ENCODE results near the gene NELL1. TPM values are rescaled to one million over a fixed set of nuclear protein-coding genes. Genes with fewer than 3 reads are reported as not detected.
A peak's percentile ranks its signal among the peaks of the same experiment; 100 is the strongest.

Gene NELL1
- total and polyA plus RNA-seq, 2 experiments from 2014 or later, result not detected

GRCh38 chr11:21622995-21623394 is 953.6 kb downstream of the NELL1 start:
- Histone ChIP-seq H3K27me3 (replicated peaks; ENCODE audit: insufficient read depth) (no peaks in the 10 kb centered on the region), H3K9ac (no peak overlapping the region), H3F3A (ENCODE audit: insufficient read depth) (no peaks in the 10 kb centered on the region), H3K9me2 (ENCODE audit: insufficient read depth) (no peaks in the 10 kb centered on the region), H4K20me1 (ENCODE audit: insufficient read depth) (no peaks in the 10 kb centered on the region), H3K36me3 (ENCODE audit: low read depth) (no peaks in the 10 kb centered on the region), H3K79me2 (ENCODE audit: insufficient read depth) (no peaks in the 10 kb centered on the region), H3K4me2 (ENCODE audit: unreplicated experiment) (no peak overlapping the region), H3K9me3 (ENCODE audit: low read depth) (no peaks in the 10 kb centered on the region), H2AFZ (no peak overlapping the region), H3K4me3 (no peak overlapping the region), H3K4me1 (ENCODE audit: insufficient read depth) (no peaks in the 10 kb centered on the region), H3K27ac (no peak overlapping the region)
- WGBS, 2 experiments (ENCODE audit: low coverage in 1 of 2, low lambda C conversion rate in 2 of 2, missing lambda C conversion rate in 2 of 2), result 6 to 28% methylated on average over 3 of the region's 3 CpGs
- in situ Hi-C loops (cut with MboI), result no loop called here
- TF ChIP-seq EZH2phosphoT487 (IDR thresholded peaks at IDR 0.05; ENCODE audit: insufficient read depth, low read depth) (no peak), EZH2 (IDR thresholded peaks at IDR 0.05; ENCODE audit: insufficient read depth, poor library complexity, severe bottlenecking) (no peak)
- no peak for DNase-seq

Small RNAs within 50 kb of the gene (small RNA-seq; reads per million reads assigned to genes)
- gene RNA5SP336 (ENCODE audit: low read depth, low replicate concordance), result 1.5 reads per million, percentile 58 among the genes with 10 or more reads in this experiment
- not detected for gene RNA5SP337 (ENCODE audit: low read depth, low replicate concordance)

Other genes starting within 250 kb of the NELL1 start
- gene SLC6A5, start 70.0 kb upstream of the NELL1 start, total RNA-seq (2014; rRNA removed; shearing (Covaris generic)), result not detected in 2 replicates
- not detected in 2 replicates for gene SLC6A5, start 70.0 kb upstream of the NELL1 start, polyA plus RNA-seq (2016; fragmentation: Nextera tagmentation; extraction: Ambion mirVana)